ENCODE measurements around the gene TAP1. TPM values are rescaled to one million over a fixed set of nuclear protein-coding genes. Genes with fewer than 3 reads are reported as not detected.

Gene TAP1
- total RNA-seq, 2 experiments from 2014 or later = 91.5 to 93.9 TPM

GRCh38 chr6:32833664-32834063 lies 19.8 kb downstream of the TAP1 start:
- no peaks in the 10 kb centered on the region for H3K9me3 Mint-ChIP-seq
- CTCF ChIA-PET = interaction anchor here (2.3 kb wide), 1 partner anchor 34 kb away, joined by 8 read pairs; no protein-coding TSS in a partner anchor
- intact Hi-C loops (cut with DNase I, micrococcal nuclease) = no loop called here
- Histone ChIP-seq H3K36me3 (ENCODE audit: insufficient read depth, low read length) (peaks cover 83% of the 10 kb centered on the region), H3K27me3 (ENCODE audit: control insufficient read depth in 1 of 2, insufficient read depth in 2 of 2, low read length in 2 of 2) (no peaks in the 10 kb centered on the region), H3K4me1 (ENCODE audit: insufficient read depth, low read length) (peaks cover 29% of the 10 kb centered on the region), H3K4me3 (ENCODE audit: low read length) (no peak overlapping the region), H3K9me3 (ENCODE audit: control insufficient read depth in 1 of 2, insufficient read depth in 1 of 2, low read length in 2 of 2) (no peaks in the 10 kb centered on the region), H3K27ac (ENCODE audit: low read depth in 1 of 2, low read length in 2 of 2) (no peak overlapping the region)
- no peak overlapping the region for H3K4me3 Mint-ChIP-seq
- ATAC-seq (ENCODE audit: poor library complexity) (no peak), DNase-seq (no peak)
- TF ChIP-seq, protein P1, sequence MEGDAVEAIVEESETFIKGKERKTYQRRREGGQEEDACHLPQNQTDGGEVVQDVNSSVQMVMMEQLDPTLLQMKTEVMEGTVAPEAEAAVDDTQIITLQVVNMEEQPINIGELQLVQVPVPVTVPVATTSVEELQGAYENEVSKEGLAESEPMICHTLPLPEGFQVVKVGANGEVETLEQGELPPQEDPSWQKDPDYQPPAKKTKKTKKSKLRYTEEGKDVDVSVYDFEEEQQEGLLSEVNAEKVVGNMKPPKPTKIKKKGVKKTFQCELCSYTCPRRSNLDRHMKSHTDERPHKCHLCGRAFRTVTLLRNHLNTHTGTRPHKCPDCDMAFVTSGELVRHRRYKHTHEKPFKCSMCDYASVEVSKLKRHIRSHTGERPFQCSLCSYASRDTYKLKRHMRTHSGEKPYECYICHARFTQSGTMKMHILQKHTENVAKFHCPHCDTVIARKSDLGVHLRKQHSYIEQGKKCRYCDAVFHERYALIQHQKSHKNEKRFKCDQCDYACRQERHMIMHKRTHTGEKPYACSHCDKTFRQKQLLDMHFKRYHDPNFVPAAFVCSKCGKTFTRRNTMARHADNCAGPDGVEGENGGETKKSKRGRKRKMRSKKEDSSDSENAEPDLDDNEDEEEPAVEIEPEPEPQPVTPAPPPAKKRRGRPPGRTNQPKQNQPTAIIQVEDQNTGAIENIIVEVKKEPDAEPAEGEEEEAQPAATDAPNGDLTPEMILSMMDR (IDR thresholded peaks at IDR 0.05) = no peak
- POLR2A ChIA-PET = no interaction called here
- H3K36me3 Mint-ChIP-seq (ENCODE audit: low read depth) = peaks cover 94% of the 10 kb centered on the region
- peaks cover 60% of the 10 kb centered on the region for H3K4me1 Mint-ChIP-seq (ENCODE audit: low read depth)
- peak overlapping the region; percentile 99 for H3K27ac Mint-ChIP-seq
- H3K27me3 Mint-ChIP-seq = no peaks in the 10 kb centered on the region

DNA sequence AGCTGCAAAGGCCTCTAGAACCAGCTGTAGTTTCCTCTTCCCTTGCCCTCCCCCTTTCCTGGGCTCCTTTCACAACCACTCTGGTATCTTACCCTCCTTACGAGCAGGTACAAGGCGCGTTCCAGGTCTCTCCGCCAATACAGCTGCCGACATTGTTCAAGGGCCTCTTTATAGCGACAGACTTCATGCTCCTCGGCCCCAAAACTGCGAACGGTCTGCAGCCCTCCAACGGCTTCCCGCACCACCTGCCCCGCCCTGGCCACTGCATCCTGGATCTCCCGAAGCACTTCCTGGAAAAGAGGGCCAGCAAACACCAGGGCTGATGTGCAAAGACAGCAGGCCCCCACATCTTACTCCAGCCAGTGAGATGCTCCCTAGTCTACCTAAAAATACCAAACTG lies 21.0 kb downstream of the TAP1 start:
- intact Hi-C loops (cut with DNase I, micrococcal nuclease) = no loop called here
- Histone ChIP-seq H3K27me3 (ENCODE audit: control insufficient read depth in 1 of 2, insufficient read depth in 2 of 2, low read length in 2 of 2) (no peaks in the 10 kb centered on the region), H3K4me3 (ENCODE audit: low read length) (no peak overlapping the region), H3K9me3 (ENCODE audit: control insufficient read depth in 1 of 2, insufficient read depth in 1 of 2, low read length in 2 of 2) (no peaks in the 10 kb centered on the region), H3K36me3 (ENCODE audit: insufficient read depth, low read length) (peaks cover 94% of the 10 kb centered on the region), H3K4me1 (ENCODE audit: insufficient read depth, low read length) (peaks cover 24% of the 10 kb centered on the region), H3K27ac (ENCODE audit: low read depth in 1 of 2, low read length in 2 of 2) (no peak overlapping the region)
- Mint-ChIP-seq H3K27me3 (no peaks in the 10 kb centered on the region), H3K4me3 (no peak overlapping the region), H3K9me3 (no peaks in the 10 kb centered on the region), H3K4me1 (ENCODE audit: low read depth) (peaks cover 54% of the 10 kb centered on the region), H3K36me3 (ENCODE audit: low read depth) (peaks cover 98% of the 10 kb centered on the region), H3K27ac (no peak overlapping the region)
- no peak for ATAC-seq (ENCODE audit: poor library complexity)
- ChIA-PET CTCF (interaction anchor here (2.3 kb wide), 1 partner anchor 35 kb away, joined by 8 read pairs; no protein-coding TSS in a partner anchor), POLR2A (interaction anchor here (0.5 to 0.7 kb wide), 2 partner anchors 21 to 122 kb away, joined by 4 to 8 read pairs; partner anchors contain the start of genes PSMB9 and TAP1)
- no peak for DNase-seq
- TF ChIP-seq, protein P1 (IDR thresholded peaks at IDR 0.05) = no peak

DNA sequence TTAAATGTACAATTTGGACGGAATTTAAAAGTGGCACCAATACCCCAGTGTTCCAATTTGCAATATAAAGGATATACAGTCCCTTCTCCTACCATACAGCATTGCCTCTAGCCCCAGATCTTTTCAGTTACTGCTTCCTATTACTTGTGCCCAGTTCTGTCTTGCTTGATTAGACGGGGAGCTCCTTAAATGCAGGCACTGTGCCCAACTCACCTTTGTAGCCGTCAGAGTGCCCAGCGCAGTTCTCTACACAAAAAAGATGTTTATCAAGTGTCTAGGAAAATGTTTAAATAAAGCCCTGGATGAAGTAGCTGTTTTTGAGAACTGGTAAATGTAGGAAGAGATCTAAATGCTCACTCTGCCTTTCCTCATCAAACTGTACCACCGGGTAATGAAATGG lies 22.6 kb downstream of the TAP1 start:
- POLR2A ChIA-PET = interaction anchor here (0.9 to 1.4 kb wide), 2 partner anchors 14 to 24 kb away, joined by 3 to 7 read pairs; no protein-coding TSS in a partner anchor
- Histone ChIP-seq H3K9me3 (ENCODE audit: control insufficient read depth in 1 of 2, insufficient read depth in 1 of 2, low read length in 2 of 2) (no peaks in the 10 kb centered on the region), H3K4me3 (ENCODE audit: low read length) (no peak overlapping the region), H3K27me3 (ENCODE audit: control insufficient read depth in 1 of 2, insufficient read depth in 2 of 2, low read length in 2 of 2) (no peaks in the 10 kb centered on the region), H3K4me1 (ENCODE audit: insufficient read depth, low read length) (peaks cover 9% of the 10 kb centered on the region), H3K36me3 (ENCODE audit: insufficient read depth, low read length) (peaks cover 87% of the 10 kb centered on the region), H3K27ac (ENCODE audit: low read depth in 1 of 2, low read length in 2 of 2) (no peak overlapping the region)
- intact Hi-C loops (cut with DNase I, micrococcal nuclease) = no loop called here
- CTCF ChIA-PET = no interaction called here
- Mint-ChIP-seq H3K4me1 (ENCODE audit: low read depth) (peaks cover 38% of the 10 kb centered on the region), H3K27ac (peak overlapping the region; percentile 32), H3K9me3 (no peaks in the 10 kb centered on the region), H3K4me3 (no peak overlapping the region), H3K36me3 (ENCODE audit: low read depth) (peaks cover 91% of the 10 kb centered on the region), H3K27me3 (no peaks in the 10 kb centered on the region)
- TF ChIP-seq, protein P1 (IDR thresholded peaks at IDR 0.05) = no peak
- DNase-seq = no peak
- no peak for ATAC-seq (ENCODE audit: poor library complexity)

Measured in CD4-positive, alpha-beta T cell (primary cell).